ENCODE data around the gene MIA.
A peak's percentile ranks its signal among the peaks of the same experiment; 100 is the strongest.
"Not testable (repeated sequence)": the region's sequence is repeated elsewhere in the genome, so short reads cannot be mapped to it uniquely, and the experiment has no call there.

MIA gene

GRCh38 chr19:40813182-40813581 is 37.9 kb downstream of the MIA start:
- Histone ChIP-seq H3K4me3 (ENCODE audit: severe bottlenecking) (no peak overlapping the region), H3K36me3 (ENCODE audit: low read depth) (peaks cover 15% of the 10 kb centered on the region), H3K27me3 (ENCODE audit: insufficient read depth, poor library complexity, severe bottlenecking) (no peaks in the 10 kb centered on the region), H3K4me1 (ENCODE audit: insufficient read depth, poor library complexity, severe bottlenecking) (peaks cover 2% of the 10 kb centered on the region), H3K9me3 (ENCODE audit: severe bottlenecking) (no peaks in the 10 kb centered on the region), H3K27ac (ENCODE audit: poor library complexity, severe bottlenecking) (no peak overlapping the region)
- no peak for DNase-seq (ENCODE audit: low spot score)
- no peak for TF ChIP-seq CTCF (IDR thresholded peaks at IDR 0.05; ENCODE audit: poor library complexity, severe bottlenecking)
- no peak for ATAC-seq (ENCODE audit: low read depth)

- H3K9me3 ChIP-seq (ENCODE audit: severe bottlenecking), result no peaks in the 10 kb centered on the region
- no peak for DNase-seq (ENCODE audit: low spot score)
- H3K4me3 ChIP-seq (ENCODE audit: severe bottlenecking), result no peak overlapping the region
- no peak for ATAC-seq (ENCODE audit: low read depth)
- no peaks in the 10 kb centered on the region for H3K27me3 ChIP-seq (ENCODE audit: insufficient read depth, poor library complexity, severe bottlenecking)
- TF ChIP-seq CTCF (IDR thresholded peaks at IDR 0.05; ENCODE audit: poor library complexity, severe bottlenecking), result no peak
- H3K36me3 ChIP-seq (ENCODE audit: low read depth), result no peaks in the 10 kb centered on the region
- H3K27ac ChIP-seq (ENCODE audit: poor library complexity, severe bottlenecking), result no peak overlapping the region
- H3K4me1 ChIP-seq (ENCODE audit: insufficient read depth, poor library complexity, severe bottlenecking), result peaks cover 2% of the 10 kb centered on the region
These were observed 39.9 kb downstream of the MIA start for GRCh38 chr19:40815223-40815622.

GRCh38 chr19:40818480-40819399 is 43.4 kb downstream of the MIA start:
- not testable (repeated sequence) for H3K27ac ChIP-seq (ENCODE audit: poor library complexity, severe bottlenecking); H3K4me3 ChIP-seq (ENCODE audit: severe bottlenecking); H3K27me3 ChIP-seq (ENCODE audit: insufficient read depth, poor library complexity, severe bottlenecking); H3K36me3 ChIP-seq (ENCODE audit: low read depth); H3K4me1 ChIP-seq (ENCODE audit: insufficient read depth, poor library complexity, severe bottlenecking); DNase-seq (ENCODE audit: low spot score); H3K9me3 ChIP-seq (ENCODE audit: severe bottlenecking)
- ATAC-seq (ENCODE audit: low read depth), result peak; percentile 71
- TF ChIP-seq CTCF (IDR thresholded peaks at IDR 0.05; ENCODE audit: poor library complexity, severe bottlenecking), result peak; percentile 31

- H3K4me1 ChIP-seq (ENCODE audit: insufficient read depth, poor library complexity, severe bottlenecking); DNase-seq (ENCODE audit: low spot score); H3K36me3 ChIP-seq (ENCODE audit: low read depth); ATAC-seq (ENCODE audit: low read depth); H3K27ac ChIP-seq (ENCODE audit: poor library complexity, severe bottlenecking); H3K4me3 ChIP-seq (ENCODE audit: severe bottlenecking); H3K9me3 ChIP-seq (ENCODE audit: severe bottlenecking); H3K27me3 ChIP-seq (ENCODE audit: insufficient read depth, poor library complexity, severe bottlenecking): not testable (repeated sequence)
- peak; percentile 79 for TF ChIP-seq CTCF (IDR thresholded peaks at IDR 0.05; ENCODE audit: poor library complexity, severe bottlenecking)
These were observed 44.3 kb downstream of the MIA start for GRCh38 chr19:40819479-40820234.

All from RWPE2 (cell line).